BJ (cell line): Measurements from ENCODE around the gene FAM81A. TPM values are rescaled to one million over a fixed set of nuclear protein-coding genes. Genes with fewer than 3 reads are reported as not detected.

Experiments used
- CTCF ChIA-PET: fragments of 350-600 bp; formaldehyde crosslinking; extraction: SDS; loops from one replicate; lab custom pipeline; 2021; ENCODE audit warnings: antibody characterized with exemption, inconsistent platforms; lab: Yijun Ruan, JAX
- POLR2A ChIA-PET: fragments of 300-600 bp; sonication (Branson Sonifier 250); formaldehyde crosslinking; extraction: SDS; loops from one replicate; lab custom pipeline; 2021; ENCODE audit warnings: antibody characterized with exemption; lab: Charles Lee
- DNase-seq: peaks from one replicate; pipeline ENCODE4 v3.0.0-alpha.2; 2011; ENCODE audit warnings: low read depth
- H3K27me3 ChIP-seq: 2 replicates; pipeline ENCODE4 v1.6.0; 2011; ENCODE audit warnings: low read length; ENCODE audit not compliant: control insufficient read depth, insufficient read depth
- H3K36me3 ChIP-seq: 2 replicates; pipeline ENCODE4 v1.5.1; 2011; ENCODE audit warnings: low read length; ENCODE audit not compliant: control insufficient read depth, insufficient read depth
- H3K4me3 ChIP-seq: 2 replicates; pipeline ENCODE4 v1.5.1; 2011; ENCODE audit warnings: low read depth, mild to moderate bottlenecking, control low read depth, low read length
- polyA plus RNA-seq: library from polyadenylated mRNA; depleted of rRNA; stranded (reverse); fragments of >200 nt; gene quantifications from 2 replicates; pipeline ENCODE4 v1.2.3, GENCODE V29; 2011
- TF ChIP-seq, protein P1 (sequence below): IDR thresholded peaks from 2 replicates; pipeline ENCODE4 v1.5.1; 2011; ENCODE audit warnings: low read depth, mild to moderate bottlenecking, control low read depth, inconsistent platforms, low read length, moderate library complexity; ENCODE audit not compliant: insufficient read depth

The FAM81A gene
- polyA plus RNA-seq, 1 experiment = not detected

DNA sequence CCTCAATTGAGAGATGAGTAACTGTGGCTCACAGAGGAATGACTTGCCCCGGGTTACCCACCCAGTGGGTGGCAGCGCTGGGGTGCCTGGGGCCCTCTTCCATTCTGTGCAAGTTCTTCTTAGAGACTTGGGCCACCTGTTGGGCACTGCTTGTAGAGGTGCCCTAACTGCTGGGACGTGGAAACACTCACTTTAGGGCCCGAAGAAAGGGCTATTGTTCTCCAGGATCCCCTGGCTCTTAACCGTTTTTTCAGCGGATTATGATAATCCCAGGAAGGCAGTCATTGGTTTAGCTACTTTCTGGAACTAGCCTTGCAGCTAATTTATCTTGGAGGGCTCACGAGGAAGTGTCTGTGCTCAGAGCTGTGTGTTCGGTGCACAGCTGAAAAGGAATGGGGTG, 107.6 kb downstream of the FAM81A start:
- H3K36me3 ChIP-seq = no peaks in the 10 kb centered on the region
- DNase-seq = no peak
- TF ChIP-seq, protein P1, sequence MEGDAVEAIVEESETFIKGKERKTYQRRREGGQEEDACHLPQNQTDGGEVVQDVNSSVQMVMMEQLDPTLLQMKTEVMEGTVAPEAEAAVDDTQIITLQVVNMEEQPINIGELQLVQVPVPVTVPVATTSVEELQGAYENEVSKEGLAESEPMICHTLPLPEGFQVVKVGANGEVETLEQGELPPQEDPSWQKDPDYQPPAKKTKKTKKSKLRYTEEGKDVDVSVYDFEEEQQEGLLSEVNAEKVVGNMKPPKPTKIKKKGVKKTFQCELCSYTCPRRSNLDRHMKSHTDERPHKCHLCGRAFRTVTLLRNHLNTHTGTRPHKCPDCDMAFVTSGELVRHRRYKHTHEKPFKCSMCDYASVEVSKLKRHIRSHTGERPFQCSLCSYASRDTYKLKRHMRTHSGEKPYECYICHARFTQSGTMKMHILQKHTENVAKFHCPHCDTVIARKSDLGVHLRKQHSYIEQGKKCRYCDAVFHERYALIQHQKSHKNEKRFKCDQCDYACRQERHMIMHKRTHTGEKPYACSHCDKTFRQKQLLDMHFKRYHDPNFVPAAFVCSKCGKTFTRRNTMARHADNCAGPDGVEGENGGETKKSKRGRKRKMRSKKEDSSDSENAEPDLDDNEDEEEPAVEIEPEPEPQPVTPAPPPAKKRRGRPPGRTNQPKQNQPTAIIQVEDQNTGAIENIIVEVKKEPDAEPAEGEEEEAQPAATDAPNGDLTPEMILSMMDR = no peak
- H3K4me3 ChIP-seq = no peak overlapping the region
- ChIA-PET CTCF (interaction anchor here (3.7 kb wide), 1 partner anchor 13 kb away, joined by 15 read pairs; no protein-coding TSS in a partner anchor), POLR2A (no interaction called here)
- H3K27me3 ChIP-seq = peaks cover 2% of the 10 kb centered on the region; the same call in 1 of the 2 replicates

DNA sequence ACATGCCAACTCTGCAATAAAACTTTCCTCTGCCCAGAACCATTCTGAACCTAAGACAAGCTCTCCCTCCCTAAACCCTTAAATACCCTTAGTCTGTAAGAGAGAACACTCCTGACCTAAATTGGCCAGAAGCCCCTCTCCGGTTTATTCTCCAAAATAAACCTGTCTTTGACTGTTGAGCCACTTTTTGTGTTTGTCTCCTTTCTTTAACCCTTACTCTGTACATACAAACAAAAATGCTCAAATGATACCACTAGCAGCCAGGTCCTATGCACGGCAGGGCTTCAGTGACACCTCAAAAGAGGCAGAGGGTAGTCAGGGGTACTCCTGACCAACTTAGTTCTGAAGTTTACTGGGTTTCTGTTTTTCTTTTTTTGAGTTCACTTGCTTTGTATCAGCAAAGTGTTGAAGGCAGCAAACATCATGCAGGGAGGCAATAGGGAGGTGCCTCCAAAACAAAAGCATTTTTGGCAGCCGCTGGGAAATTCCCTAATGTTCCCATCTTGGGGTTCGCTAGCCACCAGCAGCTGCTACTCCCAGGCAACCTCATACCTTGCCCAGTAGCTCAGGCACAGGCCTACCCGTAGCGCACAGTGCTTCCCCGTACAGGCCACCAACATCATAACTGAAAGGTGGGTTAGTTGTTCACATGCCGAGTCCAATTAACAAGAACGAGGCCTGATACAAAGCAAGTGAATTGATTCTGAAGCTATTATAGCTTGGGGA, 110.7 kb downstream of the FAM81A start:
- POLR2A ChIA-PET = no interaction called here
- no peaks in the 10 kb centered on the region for H3K36me3 ChIP-seq
- no peak overlapping the region for H3K4me3 ChIP-seq
- DNase-seq = no peak
- TF ChIP-seq, protein P1 = no peak
- H3K27me3 ChIP-seq = no peaks in the 10 kb centered on the region; the same call in 1 of the 2 replicates
- CTCF ChIA-PET = interaction anchor here (3.7 kb wide), 1 partner anchor 16 kb away, joined by 15 read pairs; no protein-coding TSS in a partner anchor

DNA sequence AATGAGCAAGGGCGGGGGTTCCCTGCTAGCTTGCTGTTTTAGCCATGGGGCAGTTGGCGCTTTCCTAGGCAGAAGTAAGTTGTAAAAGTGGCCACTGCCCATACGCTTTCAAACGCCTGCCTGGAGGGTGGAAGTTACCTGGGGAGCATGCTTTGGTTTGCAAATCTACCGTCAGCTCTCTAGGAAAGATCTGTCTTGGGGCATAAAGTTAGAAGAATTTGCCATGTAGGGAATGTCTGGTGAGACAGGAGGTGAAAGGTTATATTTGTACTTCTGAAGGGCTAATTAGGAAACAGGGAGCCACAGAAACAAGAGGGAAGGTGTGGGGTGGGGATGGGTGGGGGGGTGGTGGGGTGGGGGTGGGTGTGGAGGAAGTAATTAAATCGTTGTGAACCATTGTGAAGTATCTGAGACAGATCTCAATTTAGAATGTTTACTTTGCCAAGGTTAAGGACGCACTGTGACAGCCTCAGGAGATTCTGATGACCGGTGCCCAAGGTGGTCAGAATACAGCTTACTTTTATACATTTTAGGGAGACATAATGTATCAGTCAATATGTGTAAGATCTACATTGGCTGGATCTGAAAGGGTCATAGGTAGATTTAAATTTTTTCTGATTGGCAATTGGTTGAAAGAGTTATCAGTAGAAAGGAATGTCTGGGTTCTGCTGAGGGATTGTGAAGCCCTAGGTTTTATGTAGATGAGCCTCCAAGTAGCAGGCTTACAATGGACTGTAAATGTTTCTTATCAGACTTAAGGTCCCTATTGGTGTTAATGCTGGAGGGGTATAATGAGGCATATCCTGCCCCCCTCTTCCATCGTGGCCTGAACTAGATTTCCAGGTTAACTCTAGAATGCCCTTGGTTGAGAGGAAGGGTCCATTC, 111.6 kb downstream of the FAM81A start:
- CTCF ChIA-PET = no interaction called here

DNA sequence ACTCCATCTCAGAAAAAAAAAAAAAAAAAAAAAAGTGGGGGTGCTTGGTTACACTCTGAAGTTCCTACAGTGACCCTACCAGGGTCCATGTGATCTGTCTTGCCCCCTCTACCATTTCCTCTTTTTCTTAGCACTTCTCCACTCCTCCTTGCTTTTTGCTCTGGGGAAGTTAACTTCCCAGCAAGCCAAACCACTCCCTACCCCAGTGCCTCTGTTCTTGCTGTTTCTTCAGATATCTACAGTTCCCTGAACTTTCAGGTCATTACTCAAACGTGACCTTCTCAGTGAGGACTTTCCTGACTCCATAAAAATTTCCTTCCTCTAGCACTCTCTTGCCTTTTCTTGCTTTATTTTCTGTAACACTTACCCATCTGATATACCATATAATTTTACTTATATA, 112.5 kb downstream of the FAM81A start:
- DNase-seq = no peak
- CTCF ChIA-PET = interaction anchor here (0.6 to 1.2 kb wide), 2 partner anchors 18 to 141 kb away, joined by 3 to 4 read pairs; no protein-coding TSS in a partner anchor
- TF ChIP-seq, protein P1 = no peak
- no peaks in the 10 kb centered on the region for H3K36me3 ChIP-seq
- H3K27me3 ChIP-seq = no peaks in the 10 kb centered on the region; the same call in 1 of the 2 replicates
- H3K4me3 ChIP-seq = no peak overlapping the region
- POLR2A ChIA-PET = interaction anchor here (0.6 kb wide), 1 partner anchor 478 kb away, joined by 7 read pairs; no protein-coding TSS in a partner anchor

More for the DNA sequence above, 111.6 kb downstream of the FAM81A start:
- Histone ChIP-seq H3K4me3 (no peak overlapping the region), H3K27me3 (no peaks in the 10 kb centered on the region; the same call in 1 of the 2 replicates), H3K36me3 (no peaks in the 10 kb centered on the region)
- POLR2A ChIA-PET = interaction anchor here (0.6 kb wide), 1 partner anchor 9 kb away, joined by 3 read pairs; no protein-coding TSS in a partner anchor
- DNase-seq = no peak
- TF ChIP-seq, protein P1 = no peak
